ENCODE results near the gene NIPA2.

Gene NIPA2

DNA sequence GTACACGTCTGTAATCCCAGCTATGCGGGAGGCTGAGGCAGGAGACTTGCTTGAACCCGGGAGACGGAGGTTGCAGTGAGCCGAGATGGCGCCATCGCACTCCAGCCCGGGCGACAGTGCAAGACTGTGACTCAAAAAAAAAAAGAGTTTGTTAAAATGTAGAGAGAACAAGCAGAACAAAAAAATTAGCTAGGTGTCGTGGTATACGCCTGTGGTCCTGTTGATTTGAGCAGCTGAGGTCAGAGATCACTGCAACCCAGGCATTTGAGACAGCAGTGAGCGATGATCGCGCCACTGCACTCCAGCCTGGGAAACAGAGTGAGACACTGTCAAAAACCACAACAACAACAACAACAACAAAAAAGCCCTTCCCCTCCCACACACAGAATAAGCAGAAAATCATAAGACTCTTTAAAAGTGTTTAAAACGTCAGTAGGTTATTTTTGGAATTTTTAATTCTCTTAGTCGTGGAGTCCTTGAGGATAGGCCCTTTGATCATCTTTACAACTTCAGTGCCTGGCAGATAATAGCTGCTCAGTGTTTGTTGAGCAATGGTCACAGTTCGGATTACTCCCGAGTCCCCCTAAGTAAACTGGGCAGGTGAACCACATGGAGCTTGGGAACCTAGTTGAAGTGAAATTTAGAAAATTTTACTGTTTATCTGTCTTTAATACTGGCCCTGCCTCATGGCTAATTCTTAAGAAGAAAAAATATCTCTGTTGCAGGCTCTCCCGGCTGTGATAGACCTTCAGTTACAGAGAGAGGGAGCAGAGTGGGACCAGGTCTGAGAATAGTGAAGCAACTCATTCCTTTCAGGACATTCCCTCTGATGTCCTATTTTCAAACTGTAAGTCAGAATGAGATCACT, 6.2 kb downstream of the NIPA2 start:
- no peak for DNase-seq

DNA sequence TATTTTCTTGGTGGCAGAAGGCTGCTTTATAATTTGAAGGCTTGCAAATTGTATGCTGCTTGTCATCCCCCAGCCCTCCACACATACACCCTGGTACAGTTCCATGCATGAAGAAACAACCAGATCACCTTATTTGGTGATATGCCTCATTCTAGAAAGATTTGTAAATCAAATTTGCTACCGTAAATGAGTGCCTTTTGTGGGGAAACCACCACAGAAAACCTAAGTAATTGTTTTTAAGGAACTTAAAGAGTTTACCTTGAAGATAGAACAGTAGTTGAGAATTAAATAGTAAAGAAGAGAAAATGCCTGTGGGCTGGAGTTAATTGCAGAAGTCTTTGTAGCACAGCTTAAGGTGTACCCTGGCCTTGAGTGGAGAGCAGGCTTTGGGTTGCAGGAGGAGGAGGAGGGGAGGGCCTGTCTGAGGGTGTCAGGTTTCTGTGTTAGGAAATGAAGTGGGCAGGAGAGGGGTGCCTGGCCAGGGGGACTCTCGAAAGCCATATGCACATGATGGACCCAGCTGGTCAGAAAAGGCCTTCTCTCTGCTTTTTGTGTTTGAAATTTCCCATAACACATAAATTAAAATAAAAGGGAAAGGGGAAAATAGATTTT, 6.9 kb downstream of the NIPA2 start:
- DNase-seq: no peak

DNA sequence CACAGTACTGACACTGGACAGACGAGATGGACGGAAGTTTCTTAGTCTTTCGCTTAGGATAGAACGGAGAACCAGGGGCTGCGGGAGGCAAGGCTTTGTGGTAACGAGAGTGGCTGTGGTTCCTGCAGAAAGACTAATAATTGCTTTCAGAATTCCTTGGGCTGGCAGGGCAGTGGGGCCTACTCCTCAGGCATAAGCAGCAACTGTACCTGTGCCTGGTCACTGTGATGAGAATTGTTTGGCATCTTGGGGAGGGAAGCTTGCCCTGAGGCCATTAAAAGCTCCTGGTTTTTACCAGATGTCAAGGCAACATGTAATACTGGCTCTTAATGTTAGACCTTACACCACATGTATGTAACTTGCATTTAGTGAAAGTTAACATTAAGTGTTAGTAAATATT, 7.6 kb downstream of the NIPA2 start:
- no peak for DNase-seq

DNA sequence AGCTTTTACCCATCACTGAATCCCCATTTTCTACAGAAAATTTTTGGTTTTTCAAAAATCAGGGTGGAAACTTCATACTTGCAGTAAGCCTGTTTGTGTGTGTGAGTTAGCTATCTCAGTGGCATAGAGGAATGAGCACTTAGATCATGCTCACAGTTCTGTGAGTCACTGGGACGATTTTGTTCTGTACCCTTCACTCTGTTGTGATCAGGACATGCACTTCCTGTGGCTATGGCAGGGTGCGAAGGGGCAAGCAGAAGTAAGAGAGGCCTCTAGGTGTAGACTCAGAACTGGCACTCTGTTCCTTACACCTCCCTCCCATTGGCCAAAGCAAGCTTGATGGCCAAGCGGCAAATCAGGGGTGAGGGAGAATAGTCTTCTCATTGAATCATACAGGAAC, 11.6 kb downstream of the NIPA2 start:
- DNase-seq: no peak

DNA sequence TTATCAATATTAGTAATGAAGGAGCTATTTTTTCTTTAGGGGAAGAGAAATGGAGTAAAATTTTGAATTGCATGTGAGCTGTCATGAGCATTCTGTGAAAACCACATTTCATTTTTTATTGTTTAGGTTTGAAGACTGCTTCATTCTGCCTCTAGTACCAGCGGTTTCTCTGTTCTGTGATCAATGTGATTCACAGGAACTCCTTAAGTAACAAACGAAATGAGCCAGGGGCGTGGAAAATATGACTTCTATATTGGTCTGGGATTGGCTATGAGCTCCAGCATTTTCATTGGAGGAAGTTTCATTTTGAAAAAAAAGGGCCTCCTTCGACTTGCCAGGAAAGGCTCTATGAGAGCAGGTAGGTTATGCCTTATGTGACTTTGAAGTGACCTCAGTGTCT, 13.0 kb downstream of the NIPA2 start:
- DNase-seq: no peak

DNA sequence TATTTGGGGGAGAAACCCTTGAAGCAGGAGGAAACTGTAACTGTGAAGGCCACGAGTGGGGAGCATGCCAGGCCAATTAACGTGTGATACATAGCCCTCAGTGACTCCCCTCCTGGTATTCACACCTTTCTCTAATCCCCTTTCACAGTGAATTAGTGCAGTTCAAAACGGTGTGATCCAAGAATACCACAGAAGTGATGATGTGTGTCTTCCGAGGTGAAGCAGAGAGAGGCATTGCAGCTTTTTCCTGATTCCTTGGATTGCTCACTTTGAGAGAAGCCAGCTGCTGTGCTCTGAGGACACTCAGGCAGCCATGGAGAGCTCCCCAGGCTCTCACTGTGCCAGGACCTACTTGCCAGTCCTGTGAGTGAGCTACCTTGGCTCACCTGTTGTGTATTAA, 17.3 kb downstream of the NIPA2 start:
- DNase-seq: no peak

DNA sequence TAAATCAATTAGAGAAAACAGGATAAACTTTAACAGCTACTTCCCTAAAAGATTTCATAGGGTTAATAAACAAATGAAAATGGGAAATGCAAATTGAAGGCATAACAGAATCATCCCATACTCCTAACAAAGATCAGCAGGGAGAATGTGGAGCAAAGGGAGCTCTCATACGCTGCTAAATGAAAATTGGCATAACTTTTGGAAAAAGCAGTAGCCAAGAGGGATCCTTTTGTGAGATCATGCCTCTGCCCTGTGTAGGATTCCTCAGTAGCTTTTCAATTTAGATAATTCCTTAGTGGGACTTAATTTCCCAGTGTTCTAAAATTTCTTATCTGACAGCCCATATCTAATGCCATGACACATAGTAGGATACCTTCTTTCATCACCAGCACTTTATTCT, 18.2 kb downstream of the NIPA2 start:
- DNase-seq: no peak

DNA sequence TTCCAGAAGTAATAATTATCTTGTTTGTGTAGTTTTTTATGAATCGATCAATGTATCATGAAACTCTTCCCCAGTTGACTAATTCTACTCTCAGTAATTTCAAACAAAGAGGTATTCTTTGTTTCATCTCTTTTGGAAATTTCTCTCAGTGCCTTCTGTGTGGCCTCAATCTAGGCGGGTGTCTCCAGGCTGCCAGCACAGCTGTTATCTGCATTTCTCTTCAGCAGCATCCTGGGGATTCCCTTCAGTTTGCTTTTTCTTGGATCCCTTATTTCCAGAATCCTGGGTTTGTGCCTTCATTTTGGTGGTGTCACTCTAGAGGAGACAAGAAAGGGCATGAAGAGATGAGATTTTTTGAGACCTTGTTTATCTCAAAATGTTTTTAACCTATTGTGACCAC, 22.7 kb downstream of the NIPA2 start:
- DNase-seq: no peak

DNA sequence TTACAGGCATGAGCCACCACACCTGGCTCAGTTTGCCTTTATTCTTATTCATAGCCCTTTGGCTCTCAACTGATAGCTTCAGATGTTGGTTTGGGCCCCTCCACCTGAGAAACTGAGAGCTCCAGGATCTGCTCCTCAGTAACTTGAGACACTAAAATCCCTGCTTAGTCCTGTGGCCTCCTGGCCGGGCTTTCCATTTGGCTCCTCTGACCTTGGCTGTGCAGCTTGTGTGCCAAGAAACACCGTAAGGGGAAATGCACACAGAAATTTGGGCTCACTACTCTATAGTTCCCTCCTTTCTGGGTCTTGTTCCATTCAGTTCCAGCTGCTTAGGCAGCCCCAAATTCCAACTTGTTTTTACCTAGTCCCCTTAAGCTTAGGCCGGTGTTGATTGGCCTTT, 24.9 kb downstream of the NIPA2 start:
- no peak for DNase-seq

DNA sequence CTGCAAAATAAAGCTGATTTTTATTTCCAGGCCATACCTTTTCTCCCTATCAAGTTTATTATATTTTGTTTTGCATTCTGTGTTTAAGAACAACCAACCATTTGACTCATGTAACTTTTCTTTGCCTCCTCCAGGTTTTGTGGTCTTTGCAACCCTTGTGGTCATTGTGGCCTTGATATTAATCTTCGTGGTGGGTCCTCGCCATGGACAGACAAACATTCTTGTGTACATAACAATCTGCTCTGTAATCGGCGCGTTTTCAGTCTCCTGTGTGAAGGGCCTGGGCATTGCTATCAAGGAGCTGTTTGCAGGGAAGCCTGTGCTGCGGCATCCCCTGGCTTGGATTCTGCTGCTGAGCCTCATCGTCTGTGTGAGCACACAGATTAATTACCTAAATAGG, 27.6 kb downstream of the NIPA2 start:
- no peak for DNase-seq

DNA sequence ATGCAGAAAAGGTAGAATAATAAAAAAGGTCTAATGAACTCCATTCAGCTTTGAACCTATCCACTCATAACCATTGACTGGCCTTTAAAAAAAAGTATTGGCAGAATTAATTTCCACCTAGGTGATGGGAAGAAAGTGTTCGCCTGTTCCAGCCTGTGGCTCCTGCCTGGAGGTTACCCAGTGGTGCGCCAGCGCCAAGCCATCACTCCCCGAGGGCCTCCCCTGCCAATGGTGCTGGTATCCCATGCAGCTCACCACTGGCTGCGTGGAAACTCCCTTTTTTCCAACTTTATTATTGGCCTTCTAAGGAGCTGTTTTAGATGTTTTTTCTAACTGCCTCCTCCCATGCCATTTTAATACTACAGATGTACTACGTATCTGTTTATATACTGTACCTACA, 29.4 kb downstream of the NIPA2 start:
- DNase-seq: no peak

DNA sequence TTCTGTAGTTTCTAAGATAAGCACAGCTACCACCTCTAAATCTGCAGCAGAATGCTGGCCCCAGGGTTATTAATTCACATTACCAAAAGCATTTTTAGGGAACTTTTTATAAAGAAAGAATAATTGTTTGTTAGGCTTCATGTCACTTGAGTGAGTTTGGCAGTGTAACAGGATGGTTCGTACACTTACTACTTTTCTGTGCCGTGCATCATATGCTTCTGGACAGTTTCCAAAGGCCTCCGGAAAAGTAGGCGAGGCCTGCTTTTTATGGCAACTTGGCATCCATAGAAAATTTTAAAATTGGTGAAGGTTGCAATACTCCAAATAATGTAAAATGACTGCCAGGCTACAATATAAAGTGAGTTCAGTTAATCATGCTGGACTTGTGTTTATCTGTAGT, 30.0 kb downstream of the NIPA2 start:
- DNase-seq: no peak

DNA sequence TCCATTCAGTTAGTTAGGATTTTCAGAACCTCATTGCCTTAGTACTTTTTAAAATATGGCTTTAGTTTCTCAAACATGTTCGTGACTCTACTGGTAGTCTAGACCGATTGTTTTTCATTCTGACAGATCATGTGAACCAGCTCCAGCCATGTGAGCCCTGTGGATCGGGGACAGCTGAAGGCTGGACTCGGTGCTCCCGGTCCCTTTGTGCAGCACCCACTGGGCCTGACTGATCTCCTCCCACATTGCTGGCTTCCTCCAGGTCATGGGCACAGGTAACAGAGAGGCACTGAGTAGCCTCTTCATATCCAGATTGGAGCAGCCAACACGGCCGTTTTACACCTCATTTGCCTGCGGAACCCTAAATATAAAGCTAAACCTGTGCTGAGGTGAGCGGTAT, 30.5 kb downstream of the NIPA2 start:
- DNase-seq: no peak

DNA sequence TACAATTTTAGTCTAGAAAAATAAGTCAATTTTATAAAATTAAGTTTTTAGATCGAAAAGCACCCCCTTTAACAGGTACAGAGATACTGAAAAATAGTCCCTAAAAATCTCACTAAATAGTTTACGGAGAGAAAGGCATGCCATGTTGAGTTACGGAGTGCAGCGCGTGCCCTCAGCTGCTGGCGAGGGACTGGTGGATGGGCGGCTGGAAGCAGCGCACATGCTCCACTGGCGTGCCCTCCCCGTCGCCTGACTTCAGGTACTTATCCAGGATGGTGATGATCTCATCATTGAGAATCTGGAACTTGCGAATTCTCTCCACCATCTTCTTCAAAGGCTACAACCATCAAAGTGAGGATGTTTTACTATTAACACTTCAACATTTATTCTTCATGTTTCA, 31.4 kb downstream of the NIPA2 start:
- DNase-seq: no peak

DNA sequence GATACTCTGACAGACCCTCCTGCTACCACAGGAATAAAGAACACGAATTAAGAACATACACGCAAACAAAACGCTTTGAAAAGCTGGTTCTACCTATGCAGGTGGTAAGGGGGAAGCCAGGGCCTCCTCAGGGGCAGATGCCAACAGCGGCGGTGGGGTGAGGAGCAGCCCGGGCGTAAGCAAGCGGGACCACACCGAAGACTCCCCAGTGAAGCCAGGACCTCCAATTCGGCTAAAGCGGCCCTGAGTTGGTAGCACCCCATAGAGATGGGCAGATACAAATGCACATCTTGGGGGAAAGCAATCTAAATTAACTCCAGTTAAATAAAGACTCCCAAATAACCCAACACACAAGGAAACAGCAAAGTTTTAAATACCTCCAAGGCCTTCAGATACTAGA, 32.4 kb downstream of the NIPA2 start:
- DNase-seq: no peak

DNA sequence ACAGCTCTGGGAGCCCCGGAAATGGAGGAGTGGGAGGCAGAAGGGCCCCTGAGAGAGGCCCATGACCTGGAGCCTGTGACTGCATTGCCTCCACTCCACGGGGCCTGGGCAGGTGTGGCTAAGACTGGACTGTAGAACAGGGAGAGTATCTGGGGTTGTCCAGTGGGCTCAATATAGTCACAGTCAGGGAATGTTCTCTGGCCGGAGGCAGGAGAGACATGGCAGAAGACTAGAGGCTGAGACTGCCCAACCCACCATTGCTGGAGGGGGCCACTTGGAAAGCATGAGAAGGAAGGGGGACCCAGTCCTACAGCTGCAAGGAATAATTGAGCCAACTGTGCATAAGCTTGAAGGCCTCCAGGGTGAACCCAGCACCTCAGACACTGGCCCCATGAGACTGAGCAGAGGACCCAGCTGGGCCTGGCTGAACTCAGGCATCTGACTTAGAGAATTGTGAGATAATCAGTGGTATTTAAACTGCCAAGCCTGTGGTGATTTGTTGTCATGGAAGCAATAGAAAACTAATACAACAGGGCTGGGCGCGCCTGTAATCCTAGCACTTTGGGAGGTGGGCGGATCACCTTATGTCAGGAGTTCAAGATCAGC, 33.1 kb downstream of the NIPA2 start:
- no peak for DNase-seq

DNA sequence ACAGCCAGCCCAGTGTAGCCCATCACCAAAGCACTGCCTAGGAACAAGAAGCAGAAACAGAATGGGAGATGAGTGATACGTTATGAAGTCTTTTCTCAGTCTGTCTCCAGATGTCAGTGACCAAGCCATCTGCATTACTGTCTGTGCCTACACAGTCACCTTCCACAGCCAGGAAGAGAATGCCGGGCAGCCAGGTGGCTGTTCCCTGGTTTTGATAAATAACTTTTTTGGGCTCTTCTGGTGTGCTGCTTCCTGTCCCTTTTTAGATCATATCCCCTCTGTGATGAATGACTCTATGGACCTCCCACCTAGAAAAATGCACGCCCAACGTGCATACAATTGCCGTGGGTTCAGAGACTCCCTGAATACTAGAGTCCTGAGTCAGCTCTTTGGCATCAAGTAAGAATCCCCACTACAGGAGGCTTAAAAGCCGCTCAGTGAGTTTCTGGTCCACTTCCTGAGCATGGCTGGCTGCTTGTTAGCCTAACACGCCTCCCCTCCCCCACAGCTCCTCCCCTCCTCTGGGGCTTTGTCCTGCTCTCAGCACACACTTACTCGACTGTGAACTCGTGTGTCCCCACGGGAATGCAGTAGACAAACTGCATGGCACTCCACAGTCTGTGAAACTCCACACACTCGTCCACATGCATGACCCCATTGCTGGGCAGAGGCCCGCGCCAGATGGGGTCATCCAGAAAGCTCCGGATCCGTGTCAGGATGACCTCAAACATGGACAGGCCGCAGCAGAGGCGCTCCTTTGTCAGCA, 34.7 kb downstream of the NIPA2 start:
- DNase-seq: no peak

DNA sequence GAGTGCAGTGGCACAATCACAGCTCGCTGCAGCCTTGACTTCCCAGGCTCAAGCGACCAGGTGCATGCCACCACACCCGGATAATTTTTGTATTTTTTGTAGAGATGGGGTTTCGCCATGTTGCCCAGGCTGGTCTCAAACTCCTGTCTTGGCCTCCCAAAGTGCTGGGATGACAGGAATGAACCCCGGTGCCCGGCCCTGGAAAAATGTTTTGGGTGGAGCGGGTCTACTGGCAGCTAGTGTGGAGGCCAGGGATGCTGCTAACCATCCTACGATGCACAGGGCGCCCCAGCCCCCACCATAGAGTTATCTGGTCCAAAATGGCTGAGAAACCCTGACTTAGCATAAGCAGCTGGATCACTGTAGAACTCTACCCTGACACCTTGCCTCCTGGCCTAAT, 35.4 kb downstream of the NIPA2 start:
- DNase-seq: no peak

DNA sequence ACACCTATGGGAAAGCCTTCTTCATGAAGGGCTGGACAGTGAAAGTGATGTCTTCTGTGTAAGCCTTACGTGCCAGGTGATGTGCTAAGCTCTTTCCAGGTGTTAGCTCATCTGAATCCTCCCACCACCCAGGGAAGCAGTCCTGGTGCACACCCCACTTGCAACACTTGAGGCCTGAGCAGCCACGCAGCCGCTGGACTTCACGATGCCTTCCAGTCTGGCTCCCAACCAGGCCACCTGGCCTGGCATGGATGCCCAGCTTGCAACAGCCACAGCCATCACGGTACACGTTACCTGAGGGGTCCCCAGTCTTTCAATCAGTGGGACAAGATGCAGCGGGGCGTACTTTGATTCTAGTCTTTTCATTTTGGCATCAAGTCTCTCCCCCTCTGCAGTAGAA, 35.8 kb downstream of the NIPA2 start:
- no peak for DNase-seq

DNA sequence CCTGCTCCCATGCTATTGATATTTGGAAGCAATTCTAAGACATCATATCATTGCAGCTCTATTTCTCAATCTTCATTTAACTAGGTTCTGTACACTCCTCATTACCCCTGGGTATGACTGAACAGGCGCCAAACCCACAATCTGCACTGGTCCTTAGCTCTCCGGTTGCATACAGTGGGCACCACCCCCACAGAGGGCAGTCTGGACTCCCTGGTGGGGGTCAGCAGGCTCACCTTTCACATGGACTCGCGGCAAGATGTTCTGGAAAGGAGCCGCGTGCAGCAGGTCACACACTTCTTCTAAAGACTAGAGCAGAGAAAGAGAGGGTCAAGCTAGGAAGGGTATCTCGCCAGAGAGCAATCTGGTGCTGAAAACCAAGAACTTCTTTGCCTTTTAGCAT, 36.5 kb downstream of the NIPA2 start:
- DNase-seq: no peak

DNA sequence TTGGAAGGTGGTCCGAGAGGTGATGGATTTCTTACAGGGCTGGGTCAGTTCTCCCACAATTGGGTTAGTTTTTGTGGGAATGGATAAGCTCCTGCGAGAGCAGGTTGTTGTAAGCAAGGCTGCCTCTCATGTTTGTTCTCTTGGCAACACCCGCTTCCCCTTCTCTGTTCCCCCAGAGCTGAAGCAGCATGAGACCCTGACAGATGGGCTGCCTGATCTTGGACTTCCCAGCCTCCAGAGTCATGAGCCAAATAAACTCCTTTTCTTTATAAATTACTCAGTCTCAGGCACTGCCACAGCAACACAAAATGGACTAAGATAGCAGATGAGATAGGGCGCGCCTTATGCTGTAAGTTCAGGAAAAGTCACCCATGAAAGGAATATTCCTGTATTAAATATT, 38.7 kb downstream of the NIPA2 start:
- no peak for DNase-seq

DNA sequence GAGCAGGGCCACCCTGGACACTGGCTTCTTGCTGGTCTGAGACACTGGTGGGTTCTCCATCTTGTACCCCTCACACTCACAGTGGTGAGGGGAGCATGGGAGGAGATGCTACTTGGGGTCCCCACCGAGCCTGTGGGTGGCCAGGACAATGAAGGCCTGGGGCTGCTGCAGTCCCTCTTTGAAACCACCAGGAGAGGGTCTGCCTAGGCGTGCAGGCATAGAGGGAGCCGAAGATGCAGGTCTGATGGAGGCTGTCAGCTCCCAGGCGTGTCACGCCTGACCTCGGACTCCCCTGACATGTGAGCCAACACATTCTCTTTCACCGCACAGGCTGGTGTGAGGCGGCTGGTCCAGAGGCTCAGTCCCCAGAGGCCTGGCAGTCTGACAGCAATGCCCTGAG, 39.1 kb downstream of the NIPA2 start:
- DNase-seq: no peak

DNA sequence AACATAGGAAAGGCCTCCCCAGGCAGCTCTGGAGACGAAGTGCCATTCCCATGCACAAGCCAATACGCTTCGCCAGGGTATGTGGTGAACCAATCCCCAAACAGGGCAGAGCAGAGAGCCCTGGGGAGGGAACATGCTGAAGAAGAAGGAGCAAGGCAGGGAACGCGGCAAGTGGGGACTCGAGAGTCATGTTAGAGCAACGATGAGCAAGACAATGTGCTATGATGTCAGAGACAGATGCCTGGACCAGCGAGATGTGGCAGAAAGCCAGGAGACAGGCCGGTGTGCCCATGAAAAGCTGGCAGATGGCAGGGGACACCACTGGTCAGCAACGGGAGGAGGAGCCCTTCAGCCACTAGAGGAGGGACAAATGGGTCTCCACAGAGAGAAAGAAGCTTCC, 39.6 kb downstream of the NIPA2 start:
- DNase-seq: no peak
